ENCODE measurements around the gene STXBP5.

STXBP5 gene

GRCh38 chr6:147304016-147304415 lies 99.8 kb downstream of the STXBP5 start:
- no peak overlapping the region for H2AK5ac ChIP-seq (ENCODE audit: low read length, severe bottlenecking)
- H3K27ac ChIP-seq (ENCODE audit: low read length, poor library complexity, severe bottlenecking) = no peak overlapping the region
- no peak overlapping the region for H4K8ac ChIP-seq (ENCODE audit: low read length)
- H3K79me1 ChIP-seq (replicated peaks; ENCODE audit: low read length, poor library complexity, severe bottlenecking) = peaks cover 7% of the 10 kb centered on the region
- H3K14ac ChIP-seq (ENCODE audit: low read length in 2 of 2) = no peak overlapping the region
- DNase-seq = no peak
- H2BK15ac ChIP-seq (ENCODE audit: low read depth, poor library complexity, severe bottlenecking) = no peak overlapping the region
- no peak overlapping the region for H3K4me3 ChIP-seq (ENCODE audit: insufficient read depth in 1 of 2, low read depth in 1 of 2, low read length in 2 of 2)
- H3K27me3 ChIP-seq (ENCODE audit: control insufficient read depth in 1 of 2, insufficient read depth in 1 of 2, low read length in 2 of 2) = no peaks in the 10 kb centered on the region
- H3K4me1 ChIP-seq (ENCODE audit: control insufficient read depth, insufficient read depth, low read depth, low read length) = peaks cover 3% of the 10 kb centered on the region
- H2AFZ ChIP-seq (ENCODE audit: low read depth, low read length) = no peak overlapping the region
- H3K4me2 ChIP-seq (ENCODE audit: low read length, poor library complexity, severe bottlenecking) = no peak overlapping the region
- H3K36me3 ChIP-seq (ENCODE audit: control insufficient read depth in 1 of 2, insufficient read depth in 2 of 2, low read depth in 1 of 2, low read length in 2 of 2) = peaks cover 15 to 48% of the 10 kb centered on the region in 2 experiments
- peaks cover 25% of the 10 kb centered on the region for H3K9me3 ChIP-seq (ENCODE audit: control insufficient read depth, low read length)
- H2BK12ac ChIP-seq (ENCODE audit: low read length in 2 of 2) = no peak overlapping the region
- no peak overlapping the region for H4K91ac ChIP-seq (ENCODE audit: low read length)
- no peak overlapping the region for H3K18ac ChIP-seq (ENCODE audit: low read depth in 1 of 2, low read length in 2 of 2)
- H2BK120ac ChIP-seq (ENCODE audit: low read depth, low read length) = no peak overlapping the region
- H2BK5ac ChIP-seq (ENCODE audit: low read depth, low read length, poor library complexity, severe bottlenecking) = no peak overlapping the region
- no peak overlapping the region for H3K9ac ChIP-seq (ENCODE audit: low read length)
- WGBS = over 99% methylated on average over 4 of the region's 4 CpGs
- no peak overlapping the region for H3K23ac ChIP-seq (ENCODE audit: low read length in 2 of 2)
- H3K4ac ChIP-seq (ENCODE audit: low read depth in 1 of 2, low read length in 2 of 2) = no peak overlapping the region

GRCh38 chr6:147310521-147310920 lies 106.3 kb downstream of the STXBP5 start:
- Histone ChIP-seq H3K14ac (ENCODE audit: low read length in 2 of 2) (no peak overlapping the region), H3K4me2 (ENCODE audit: low read length, poor library complexity, severe bottlenecking) (no peak overlapping the region), H3K23ac (ENCODE audit: low read length in 2 of 2) (no peak overlapping the region), H2AK5ac (ENCODE audit: low read length, severe bottlenecking) (no peak overlapping the region), H3K4me3 (ENCODE audit: insufficient read depth in 1 of 2, low read depth in 1 of 2, low read length in 2 of 2) (no peak overlapping the region), H3K4me1 (ENCODE audit: control insufficient read depth, insufficient read depth, low read depth, low read length) (peaks cover 3% of the 10 kb centered on the region), H3K27me3 (ENCODE audit: control insufficient read depth in 1 of 2, insufficient read depth in 1 of 2, low read length in 2 of 2) (no peaks in the 10 kb centered on the region), H4K8ac (ENCODE audit: low read length) (no peak overlapping the region), H2BK15ac (ENCODE audit: low read depth, poor library complexity, severe bottlenecking) (no peak overlapping the region), H2BK12ac (ENCODE audit: low read length in 2 of 2) (no peak overlapping the region), H2BK120ac (ENCODE audit: low read depth, low read length) (no peak overlapping the region), H3K9me3 (ENCODE audit: control insufficient read depth, low read length) (no peaks in the 10 kb centered on the region), H3K36me3 (ENCODE audit: control insufficient read depth in 1 of 2, insufficient read depth in 2 of 2, low read depth in 1 of 2, low read length in 2 of 2) (peaks cover 2 to 50% of the 10 kb centered on the region in 2 experiments), H3K18ac (ENCODE audit: low read depth in 1 of 2, low read length in 2 of 2) (no peak overlapping the region), H2AFZ (ENCODE audit: low read depth, low read length) (no peak overlapping the region), H3K4ac (ENCODE audit: low read depth in 1 of 2, low read length in 2 of 2) (no peak overlapping the region), H3K9ac (ENCODE audit: low read length) (no peak overlapping the region), H3K79me1 (replicated peaks; ENCODE audit: low read length, poor library complexity, severe bottlenecking) (peaks cover 7% of the 10 kb centered on the region), H4K91ac (ENCODE audit: low read length) (no peak overlapping the region), H2BK5ac (ENCODE audit: low read depth, low read length, poor library complexity, severe bottlenecking) (no peak overlapping the region), H3K27ac (ENCODE audit: low read length, poor library complexity, severe bottlenecking) (no peak overlapping the region)
- DNase-seq = no peak
- WGBS = 92% methylated on average over 2 of the region's 3 CpGs

GRCh38 chr6:147311218-147311617 lies 107.0 kb downstream of the STXBP5 start:
- H3K18ac ChIP-seq (ENCODE audit: low read depth in 1 of 2, low read length in 2 of 2) = no peak overlapping the region
- H3K9ac ChIP-seq (ENCODE audit: low read length) = no peak overlapping the region
- H3K4me1 ChIP-seq (ENCODE audit: control insufficient read depth, insufficient read depth, low read depth, low read length) = peaks cover 3% of the 10 kb centered on the region
- no peak overlapping the region for H4K91ac ChIP-seq (ENCODE audit: low read length)
- H4K8ac ChIP-seq (ENCODE audit: low read length) = no peak overlapping the region
- H3K4me3 ChIP-seq (ENCODE audit: insufficient read depth in 1 of 2, low read depth in 1 of 2, low read length in 2 of 2) = no peak overlapping the region
- no peak overlapping the region for H2BK15ac ChIP-seq (ENCODE audit: low read depth, poor library complexity, severe bottlenecking)
- no peak overlapping the region for H3K4me2 ChIP-seq (ENCODE audit: low read length, poor library complexity, severe bottlenecking)
- H2AK5ac ChIP-seq (ENCODE audit: low read length, severe bottlenecking) = no peak overlapping the region
- no peak overlapping the region for H3K4ac ChIP-seq (ENCODE audit: low read depth in 1 of 2, low read length in 2 of 2)
- no peak overlapping the region for H3K14ac ChIP-seq (ENCODE audit: low read length in 2 of 2)
- H3K36me3 ChIP-seq (ENCODE audit: control insufficient read depth in 1 of 2, insufficient read depth in 2 of 2, low read depth in 1 of 2, low read length in 2 of 2) = peaks cover 2 to 57% of the 10 kb centered on the region in 2 experiments
- no peak overlapping the region for H2BK12ac ChIP-seq (ENCODE audit: low read length in 2 of 2)
- H3K79me1 ChIP-seq (replicated peaks; ENCODE audit: low read length, poor library complexity, severe bottlenecking) = peaks cover 4% of the 10 kb centered on the region
- H3K9me3 ChIP-seq (ENCODE audit: control insufficient read depth, low read length) = no peaks in the 10 kb centered on the region
- no peak overlapping the region for H2BK5ac ChIP-seq (ENCODE audit: low read depth, low read length, poor library complexity, severe bottlenecking)
- no peak overlapping the region for H3K23ac ChIP-seq (ENCODE audit: low read length in 2 of 2)
- H2BK120ac ChIP-seq (ENCODE audit: low read depth, low read length) = no peak overlapping the region
- no peak overlapping the region for H2AFZ ChIP-seq (ENCODE audit: low read depth, low read length)
- H3K27me3 ChIP-seq (ENCODE audit: control insufficient read depth in 1 of 2, insufficient read depth in 1 of 2, low read length in 2 of 2) = no peaks in the 10 kb centered on the region
- DNase-seq = no peak
- H3K27ac ChIP-seq (ENCODE audit: low read length, poor library complexity, severe bottlenecking) = no peak overlapping the region

- H3K27ac ChIP-seq (ENCODE audit: low read length, poor library complexity, severe bottlenecking) = no peak overlapping the region
- no peak overlapping the region for H4K8ac ChIP-seq (ENCODE audit: low read length)
- no peaks in the 10 kb centered on the region for H3K9me3 ChIP-seq (ENCODE audit: control insufficient read depth, low read length)
- no peak overlapping the region for H2BK120ac ChIP-seq (ENCODE audit: low read depth, low read length)
- no peak overlapping the region for H2AK5ac ChIP-seq (ENCODE audit: low read length, severe bottlenecking)
- H3K4me3 ChIP-seq (ENCODE audit: insufficient read depth in 1 of 2, low read depth in 1 of 2, low read length in 2 of 2) = no peak overlapping the region
- H3K23ac ChIP-seq (ENCODE audit: low read length in 2 of 2) = no peak overlapping the region
- no peak overlapping the region for H3K14ac ChIP-seq (ENCODE audit: low read length in 2 of 2)
- H3K27me3 ChIP-seq (ENCODE audit: control insufficient read depth in 1 of 2, insufficient read depth in 1 of 2, low read length in 2 of 2) = no peaks in the 10 kb centered on the region
- DNase-seq = no peak
- no peaks in the 10 kb centered on the region for H3K4me1 ChIP-seq (ENCODE audit: control insufficient read depth, insufficient read depth, low read depth, low read length)
- H2BK5ac ChIP-seq (ENCODE audit: low read depth, low read length, poor library complexity, severe bottlenecking) = no peak overlapping the region
- H3K18ac ChIP-seq (ENCODE audit: low read depth in 1 of 2, low read length in 2 of 2) = no peak overlapping the region
- H3K36me3 ChIP-seq (ENCODE audit: control insufficient read depth in 1 of 2, insufficient read depth in 2 of 2, low read depth in 1 of 2, low read length in 2 of 2) = peaks cover 4 to 70% of the 10 kb centered on the region in 2 experiments
- peaks cover 1% of the 10 kb centered on the region for H3K79me1 ChIP-seq (replicated peaks; ENCODE audit: low read length, poor library complexity, severe bottlenecking)
- H3K4ac ChIP-seq (ENCODE audit: low read depth in 1 of 2, low read length in 2 of 2) = no peak overlapping the region
- no peak overlapping the region for H4K91ac ChIP-seq (ENCODE audit: low read length)
- no peak overlapping the region for H2AFZ ChIP-seq (ENCODE audit: low read depth, low read length)
- H3K4me2 ChIP-seq (ENCODE audit: low read length, poor library complexity, severe bottlenecking) = no peak overlapping the region
- H2BK15ac ChIP-seq (ENCODE audit: low read depth, poor library complexity, severe bottlenecking) = no peak overlapping the region
- no peak overlapping the region for H2BK12ac ChIP-seq (ENCODE audit: low read length in 2 of 2)
- 96% methylated on average over 2 of the region's 2 CpGs for WGBS
- H3K9ac ChIP-seq (ENCODE audit: low read length) = no peak overlapping the region
Measured at GRCh38 chr6:147321260-147321659, 117.0 kb downstream of the STXBP5 start.
